Measurements from ENCODE around the gene ILF3.

The ILF3 gene

GRCh38 chr19:10729411-10729810, 75.3 kb downstream of the ILF3 start:
- no peak for DNase-seq (ENCODE audit: low read depth in 3 of 3)

GRCh38 chr19:10730932-10731331, 76.8 kb downstream of the ILF3 start:
- DNase-seq (ENCODE audit: low read depth in 3 of 3) = no peak

GRCh38 chr19:10735741-10736140, 81.6 kb downstream of the ILF3 start:
- no peak for DNase-seq (ENCODE audit: low read depth in 3 of 3)

GRCh38 chr19:10736189-10736588, 82.0 kb downstream of the ILF3 start:
- no peak for DNase-seq (ENCODE audit: low read depth in 3 of 3)

GRCh38 chr19:10736916-10737551, 82.9 kb downstream of the ILF3 start:
- no peak for DNase-seq (ENCODE audit: low read depth in 3 of 3)

GRCh38 chr19:10737722-10738121, 83.6 kb downstream of the ILF3 start:
- no peak for DNase-seq (ENCODE audit: low read depth in 3 of 3)

- no peak for DNase-seq (ENCODE audit: low read depth in 3 of 3)
Measured at GRCh38 chr19:10740798-10741197, 86.7 kb downstream of the ILF3 start.
